ENCODE measurements around the gene CEP192. TPM values are rescaled to one million over a fixed set of nuclear protein-coding genes. Genes with fewer than 3 reads are reported as not detected.
"Not testable (repeated sequence)": the region's sequence is repeated elsewhere in the genome, so short reads cannot be mapped to it uniquely, and the experiment has no call there.

The CEP192 gene
- total and polyA plus RNA-seq, 7 donors: 4.6 to 30.4 (median 19.8) TPM

GRCh38 chr18:13086906-13087305 lies 95.7 kb downstream of the CEP192 start:
- intact Hi-C loops (cut with DNase I): no loop called here
- DNase-seq: no peak
- no peaks in the 10 kb centered on the region for H3K4me1 ChIP-seq
- no peak overlapping the region for H3K27ac ChIP-seq
- TF ChIP-seq POLR2AphosphoS5 (IDR thresholded peaks at IDR 0.05) (no peak), POLR2A (IDR thresholded peaks at IDR 0.05) (no peak), EP300 (IDR thresholded peaks at IDR 0.05) (no peak), CTCF (IDR thresholded peaks at IDR 0.05) (no peak)
- peaks cover 0 to 37% (median 7%) of the 10 kb centered on the region in 4 donors for H3K36me3 ChIP-seq
- H3K9me3 ChIP-seq: no peaks in the 10 kb centered on the region
- H3K4me3 ChIP-seq: no peak overlapping the region
- no peaks in the 10 kb centered on the region for H3K27me3 ChIP-seq
- WGBS, 2 donors: 97 to 98% methylated on average over 4 of the region's 4 CpGs

GRCh38 chr18:13095466-13095865 lies 104.3 kb downstream of the CEP192 start:
- DNase-seq: no peak
- H3K9me3 ChIP-seq: no peaks in the 10 kb centered on the region
- 93% methylated on average over 12 of the region's 12 CpGs for WGBS, 2 donors
- intact Hi-C loops (cut with DNase I): no loop called here
- H3K4me1 ChIP-seq: no peaks in the 10 kb centered on the region
- H3K4me3 ChIP-seq: no peak overlapping the region
- H3K27ac ChIP-seq: no peak overlapping the region
- TF ChIP-seq CTCF (IDR thresholded peaks at IDR 0.05) (no peak), POLR2AphosphoS5 (IDR thresholded peaks at IDR 0.05) (no peak), POLR2A (IDR thresholded peaks at IDR 0.05) (no peak), EP300 (IDR thresholded peaks at IDR 0.05) (no peak)
- H3K27me3 ChIP-seq: no peaks in the 10 kb centered on the region
- H3K36me3 ChIP-seq: peaks cover 10 to 79% (median 19%) of the 10 kb centered on the region in 4 donors

- H3K36me3 ChIP-seq: peaks cover 10 to 79% (median 17%) of the 10 kb centered on the region in 4 donors
- intact Hi-C loops (cut with DNase I): no loop called here
- DNase-seq: no peak
- H3K27ac ChIP-seq: no peak overlapping the region
- no peak overlapping the region for H3K4me3 ChIP-seq
- no peaks in the 10 kb centered on the region for H3K27me3 ChIP-seq
- WGBS, 2 donors: 98% methylated on average over 9 of the region's 9 CpGs
- no peaks in the 10 kb centered on the region for H3K4me1 ChIP-seq
- TF ChIP-seq CTCF (IDR thresholded peaks at IDR 0.05) (no peak), POLR2AphosphoS5 (IDR thresholded peaks at IDR 0.05) (no peak)
- H3K9me3 ChIP-seq: no peaks in the 10 kb centered on the region
These were observed 105.1 kb downstream of the CEP192 start for GRCh38 chr18:13096232-13096631.

- Histone ChIP-seq H3K4me3 (no peak overlapping the region), H3K27me3 (no peaks in the 10 kb centered on the region), H3K27ac (no peak overlapping the region), H3K4me1 (no peaks in the 10 kb centered on the region), H3K9me3 (no peaks in the 10 kb centered on the region), H3K36me3 (peaks cover 10 to 81% (median 19%) of the 10 kb centered on the region in 4 donors)
- no peak for DNase-seq
- WGBS, 2 donors: 98% methylated on average over 3 of the region's 3 CpGs
- intact Hi-C loops (cut with DNase I): no loop called here
- TF ChIP-seq POLR2AphosphoS5 (IDR thresholded peaks at IDR 0.05): no peak
- no peak for TF ChIP-seq POLR2A (IDR thresholded peaks at IDR 0.05)
- no peak for TF ChIP-seq CTCF (IDR thresholded peaks at IDR 0.05)
- TF ChIP-seq EP300 (IDR thresholded peaks at IDR 0.05): no peak
These were observed 105.6 kb downstream of the CEP192 start for GRCh38 chr18:13096719-13097118.

- DNase-seq; H3K27me3 ChIP-seq; intact Hi-C loops (cut with DNase I); H3K9me3 ChIP-seq; H3K4me3 ChIP-seq; H3K27ac ChIP-seq; H3K4me1 ChIP-seq: not testable (repeated sequence)
- WGBS, 2 donors: 95 to 97% methylated on average over 26 of the region's 26 CpGs
- peaks cover 13 to 85% (median 32%) of the 10 kb centered on the region in 4 donors for H3K36me3 ChIP-seq
These were observed 106.9 kb downstream of the CEP192 start for GRCh38 chr18:13098104-13098503.

All from sigmoid colon (tissue), 7 donors.